ENCODE results near the gene EVI5.

DNA sequence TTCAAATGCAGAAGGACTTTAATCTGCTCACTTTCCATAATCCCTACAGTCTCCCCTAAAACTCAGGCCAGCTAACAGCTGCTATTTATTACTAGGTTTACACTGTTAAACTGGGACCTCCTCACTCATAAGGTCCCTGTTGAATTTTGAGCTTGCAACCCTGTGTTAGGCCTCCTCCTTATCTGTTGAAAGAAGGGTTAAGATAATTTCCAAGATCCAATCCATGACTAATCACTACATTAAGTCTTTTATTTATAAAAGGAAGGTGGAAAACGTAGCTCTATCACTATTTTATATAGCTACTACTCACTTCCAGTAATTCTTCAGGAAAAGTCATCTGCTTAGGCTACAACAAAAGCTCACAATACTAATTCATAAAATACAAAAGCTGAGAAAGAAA lies 79.5 kb downstream of the EVI5 start:
- no peak for TF ChIP-seq CTCF (IDR thresholded peaks at IDR 0.05)
- no peak for TF ChIP-seq POLR2A (IDR thresholded peaks at IDR 0.05)

Data from body of pancreas (tissue), 4 donors.